ENCODE measurements around the gene PTGER1.

DNA sequence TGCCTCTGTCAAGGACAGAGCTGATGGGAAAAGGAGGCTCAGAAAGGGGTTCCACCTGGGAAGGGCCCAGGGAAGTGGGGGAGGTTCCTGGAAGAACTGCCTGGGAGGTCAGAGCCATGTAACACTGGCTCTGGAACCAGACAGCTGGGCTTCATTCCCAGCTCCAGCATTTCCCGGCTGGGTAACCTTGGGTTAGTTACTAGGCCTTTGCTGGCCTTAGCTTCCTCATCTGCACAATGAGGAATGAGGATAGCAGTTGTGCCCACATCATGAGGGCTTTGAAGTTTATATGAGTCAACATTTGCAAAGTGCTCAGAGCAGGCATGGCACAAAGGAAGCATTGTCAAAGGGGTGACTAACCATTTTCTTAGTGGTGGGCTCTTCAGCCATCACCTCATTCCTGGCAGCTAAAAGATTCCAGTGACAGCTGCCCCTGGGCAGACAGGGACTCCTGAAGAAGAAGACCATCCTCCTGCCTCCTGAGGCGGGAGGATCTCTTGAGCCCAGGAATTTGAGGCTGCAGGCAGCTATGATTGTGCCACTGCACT is 44.8 kb upstream of the PTGER1 start:
- TF ChIP-seq, protein P1, sequence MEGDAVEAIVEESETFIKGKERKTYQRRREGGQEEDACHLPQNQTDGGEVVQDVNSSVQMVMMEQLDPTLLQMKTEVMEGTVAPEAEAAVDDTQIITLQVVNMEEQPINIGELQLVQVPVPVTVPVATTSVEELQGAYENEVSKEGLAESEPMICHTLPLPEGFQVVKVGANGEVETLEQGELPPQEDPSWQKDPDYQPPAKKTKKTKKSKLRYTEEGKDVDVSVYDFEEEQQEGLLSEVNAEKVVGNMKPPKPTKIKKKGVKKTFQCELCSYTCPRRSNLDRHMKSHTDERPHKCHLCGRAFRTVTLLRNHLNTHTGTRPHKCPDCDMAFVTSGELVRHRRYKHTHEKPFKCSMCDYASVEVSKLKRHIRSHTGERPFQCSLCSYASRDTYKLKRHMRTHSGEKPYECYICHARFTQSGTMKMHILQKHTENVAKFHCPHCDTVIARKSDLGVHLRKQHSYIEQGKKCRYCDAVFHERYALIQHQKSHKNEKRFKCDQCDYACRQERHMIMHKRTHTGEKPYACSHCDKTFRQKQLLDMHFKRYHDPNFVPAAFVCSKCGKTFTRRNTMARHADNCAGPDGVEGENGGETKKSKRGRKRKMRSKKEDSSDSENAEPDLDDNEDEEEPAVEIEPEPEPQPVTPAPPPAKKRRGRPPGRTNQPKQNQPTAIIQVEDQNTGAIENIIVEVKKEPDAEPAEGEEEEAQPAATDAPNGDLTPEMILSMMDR (conservative IDR thresholded peaks at IDR 0.05; ENCODE audit: low read depth, low read length): no peak
- no peak for TF ChIP-seq MXI1 (IDR thresholded peaks at IDR 0.05; ENCODE audit: borderline replicate concordance, low read depth, low read length)
- no peak for TF ChIP-seq POLR2A (IDR thresholded peaks at IDR 0.05; ENCODE audit: low read depth, low read length)
- TF ChIP-seq SMC3 (IDR thresholded peaks at IDR 0.05; ENCODE audit: low read depth, low read length): no peak
- TF ChIP-seq, protein P2, sequence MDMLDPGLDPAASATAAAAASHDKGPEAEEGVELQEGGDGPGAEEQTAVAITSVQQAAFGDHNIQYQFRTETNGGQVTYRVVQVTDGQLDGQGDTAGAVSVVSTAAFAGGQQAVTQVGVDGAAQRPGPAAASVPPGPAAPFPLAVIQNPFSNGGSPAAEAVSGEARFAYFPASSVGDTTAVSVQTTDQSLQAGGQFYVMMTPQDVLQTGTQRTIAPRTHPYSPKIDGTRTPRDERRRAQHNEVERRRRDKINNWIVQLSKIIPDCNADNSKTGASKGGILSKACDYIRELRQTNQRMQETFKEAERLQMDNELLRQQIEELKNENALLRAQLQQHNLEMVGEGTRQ (IDR thresholded peaks at IDR 0.05; ENCODE audit: low read depth, low read length): no peak
- TF ChIP-seq RCOR1 (IDR thresholded peaks at IDR 0.05; ENCODE audit: insufficient replicate concordance, low read length): no peak
- TF ChIP-seq, protein P3, sequence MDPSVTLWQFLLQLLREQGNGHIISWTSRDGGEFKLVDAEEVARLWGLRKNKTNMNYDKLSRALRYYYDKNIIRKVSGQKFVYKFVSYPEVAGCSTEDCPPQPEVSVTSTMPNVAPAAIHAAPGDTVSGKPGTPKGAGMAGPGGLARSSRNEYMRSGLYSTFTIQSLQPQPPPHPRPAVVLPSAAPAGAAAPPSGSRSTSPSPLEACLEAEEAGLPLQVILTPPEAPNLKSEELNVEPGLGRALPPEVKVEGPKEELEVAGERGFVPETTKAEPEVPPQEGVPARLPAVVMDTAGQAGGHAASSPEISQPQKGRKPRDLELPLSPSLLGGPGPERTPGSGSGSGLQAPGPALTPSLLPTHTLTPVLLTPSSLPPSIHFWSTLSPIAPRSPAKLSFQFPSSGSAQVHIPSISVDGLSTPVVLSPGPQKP (IDR thresholded peaks at IDR 0.05; ENCODE audit: borderline replicate concordance, low read depth, low read length): no peak
